Adipocyte (in vitro differentiated cells): ENCODE results near the gene CNIH1.

Source experiments
- DNase-seq: peaks from one replicate; pipeline ENCODE4 v3.0.0-alpha.2; 2015; ENCODE audit warnings: low read depth
- H3K27me3 ChIP-seq: replicated peaks from 2 replicates; pipeline ENCODE4 v1.7.0; 2013; ENCODE audit warnings: mild to moderate bottlenecking, low read length, moderate library complexity; ENCODE audit not compliant: control insufficient read depth, insufficient read depth
- H3K36me3 ChIP-seq: 2 replicates; pipeline ENCODE4 v1.7.0; 2013; ENCODE audit warnings: low read length, mild to moderate bottlenecking, moderate library complexity; ENCODE audit not compliant: control insufficient read depth, insufficient read depth, severe bottlenecking
- H3K4me1 ChIP-seq: 2 replicates; pipeline ENCODE4 v1.7.0; 2013; ENCODE audit warnings: mild to moderate bottlenecking, low read length, moderate library complexity; ENCODE audit not compliant: control insufficient read depth, insufficient read depth
- H3K4me3 ChIP-seq: 2 replicates; pipeline ENCODE4 v1.7.0; 2013; ENCODE audit warnings: mild to moderate bottlenecking, low read length, moderate library complexity
- H3K9ac ChIP-seq: 2 replicates; pipeline ENCODE4 v1.7.0; 2013; ENCODE audit warnings: mild to moderate bottlenecking, low read length, moderate library complexity
- H3K9me3 ChIP-seq: 2 replicates; pipeline ENCODE4 v1.7.0; 2013; ENCODE audit warnings: mild to moderate bottlenecking, low read length, moderate library complexity; ENCODE audit not compliant: control insufficient read depth

Gene CNIH1

DNA sequence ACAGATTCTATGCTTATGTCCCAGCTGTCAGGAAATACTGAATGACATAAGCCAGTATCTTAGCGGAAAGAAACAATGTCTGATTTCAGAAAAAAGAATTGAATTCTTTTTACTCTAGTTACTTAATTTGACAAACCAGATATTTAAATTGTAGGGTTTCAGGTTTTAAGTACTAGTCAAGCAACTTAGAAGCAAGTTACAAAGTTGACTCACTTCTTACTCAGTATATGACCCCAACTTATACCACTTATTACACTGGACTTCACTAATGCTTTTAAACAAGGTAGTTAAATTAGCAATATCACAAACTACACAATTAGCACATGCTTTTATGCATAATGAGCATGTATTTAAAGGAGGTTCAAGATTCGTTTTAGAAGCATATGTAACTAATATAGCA lies 40.5 kb upstream of the CNIH1 start:
- H3K9ac ChIP-seq: no peak overlapping the region
- peaks cover 42% of the 10 kb centered on the region for H3K4me1 ChIP-seq
- no peak overlapping the region for H3K4me3 ChIP-seq
- DNase-seq: no peak
- H3K27me3 ChIP-seq: no peaks in the 10 kb centered on the region
- H3K9me3 ChIP-seq: no peaks in the 10 kb centered on the region
- peaks cover 54% of the 10 kb centered on the region for H3K36me3 ChIP-seq

DNA sequence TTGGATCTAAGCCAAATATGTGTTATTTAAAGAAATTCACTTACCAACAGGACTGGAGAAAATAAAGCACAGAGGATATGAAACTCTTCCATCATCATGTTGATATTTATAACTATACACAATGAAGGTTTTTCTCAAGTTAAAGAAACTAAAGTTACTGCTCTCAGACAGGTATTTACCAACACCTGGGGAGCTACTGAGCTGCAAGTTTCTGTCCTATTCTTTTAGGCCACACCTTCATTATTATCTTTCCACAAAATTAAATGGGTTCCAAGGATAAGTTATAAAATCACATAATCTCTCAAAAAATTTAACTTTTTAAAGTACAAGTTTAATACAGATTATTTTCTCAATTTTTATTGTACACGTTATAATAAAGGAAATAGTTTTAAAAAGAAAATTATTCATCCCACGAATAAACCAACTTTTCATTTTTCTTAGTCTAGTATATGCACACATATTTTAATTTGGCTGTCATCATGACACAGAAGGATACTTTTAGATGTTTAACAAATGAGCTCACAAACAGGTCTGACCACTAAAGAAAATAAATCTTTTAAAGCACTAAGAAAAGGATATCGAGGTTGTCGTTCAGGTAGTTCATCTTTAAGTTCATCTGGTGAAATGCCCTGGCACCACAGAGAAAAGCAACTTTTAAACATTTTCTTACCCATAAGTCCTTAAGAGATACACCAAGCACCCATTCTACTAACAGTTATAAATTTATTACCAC lies 39.8 kb upstream of the CNIH1 start:
- H3K9me3 ChIP-seq: no peaks in the 10 kb centered on the region
- peaks cover 38% of the 10 kb centered on the region for H3K4me1 ChIP-seq
- peaks cover 59% of the 10 kb centered on the region for H3K36me3 ChIP-seq
- no peaks in the 10 kb centered on the region for H3K27me3 ChIP-seq
- H3K9ac ChIP-seq: no peak overlapping the region
- DNase-seq: no peak
- no peak overlapping the region for H3K4me3 ChIP-seq

DNA sequence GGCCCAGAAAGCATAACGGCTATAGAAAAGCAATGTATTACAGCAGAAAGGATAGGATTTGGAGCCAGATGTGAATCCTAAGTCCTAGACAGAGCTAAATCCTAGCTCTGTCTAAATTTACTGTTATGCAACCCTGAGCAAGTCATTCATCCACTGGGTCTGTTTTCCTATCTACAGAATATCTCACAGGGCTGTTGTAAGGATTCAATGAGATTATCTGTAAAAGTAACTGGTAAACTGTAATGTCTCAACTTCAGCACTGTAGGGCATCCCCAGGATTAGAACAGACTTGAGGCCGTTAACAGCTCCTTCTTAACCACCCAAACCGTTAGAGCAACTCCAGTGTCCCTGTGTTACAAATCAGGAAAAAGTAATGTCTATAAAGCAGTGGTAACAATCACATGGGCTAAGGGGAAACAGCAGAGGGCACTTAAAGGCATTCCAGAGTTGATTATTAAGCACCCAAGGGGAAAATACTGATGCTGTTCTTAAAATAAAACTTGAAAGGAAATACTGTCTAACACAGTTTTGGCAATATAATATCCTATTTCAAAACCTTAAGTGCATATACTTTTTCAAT lies 37.6 kb upstream of the CNIH1 start:
- Histone ChIP-seq H3K27me3 (no peaks in the 10 kb centered on the region), H3K4me1 (peaks cover 56% of the 10 kb centered on the region), H3K9me3 (no peaks in the 10 kb centered on the region), H3K9ac (peak overlapping the region; percentile 3), H3K36me3 (peaks cover 59% of the 10 kb centered on the region), H3K4me3 (peak overlapping the region; percentile 1)
- DNase-seq: no peak

DNA sequence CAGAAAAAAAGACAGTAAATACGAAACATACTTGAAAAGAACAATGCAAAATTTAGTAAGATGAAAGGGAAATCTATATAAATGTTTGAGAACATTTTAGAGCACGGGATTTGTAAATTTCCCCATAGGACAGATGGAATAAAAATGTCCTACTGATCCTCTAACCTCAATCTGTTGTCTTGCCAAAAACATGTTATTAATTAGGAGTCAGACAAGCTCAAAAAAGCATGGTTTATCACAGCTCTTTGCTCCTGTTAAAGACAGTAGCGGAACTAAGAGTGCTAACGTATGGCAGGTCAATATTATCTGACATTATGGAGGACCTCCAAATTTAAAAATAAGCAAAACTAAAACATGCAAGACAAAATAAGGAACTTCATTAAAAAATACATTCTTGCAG lies 34.7 kb upstream of the CNIH1 start:
- H3K4me1 ChIP-seq: peaks cover 53% of the 10 kb centered on the region
- H3K4me3 ChIP-seq: peak overlapping the region; percentile 4
- H3K9ac ChIP-seq: no peak overlapping the region
- peak; percentile 56 for DNase-seq
- H3K36me3 ChIP-seq: peaks cover 33% of the 10 kb centered on the region
- H3K9me3 ChIP-seq: no peaks in the 10 kb centered on the region
- H3K27me3 ChIP-seq: no peaks in the 10 kb centered on the region

DNA sequence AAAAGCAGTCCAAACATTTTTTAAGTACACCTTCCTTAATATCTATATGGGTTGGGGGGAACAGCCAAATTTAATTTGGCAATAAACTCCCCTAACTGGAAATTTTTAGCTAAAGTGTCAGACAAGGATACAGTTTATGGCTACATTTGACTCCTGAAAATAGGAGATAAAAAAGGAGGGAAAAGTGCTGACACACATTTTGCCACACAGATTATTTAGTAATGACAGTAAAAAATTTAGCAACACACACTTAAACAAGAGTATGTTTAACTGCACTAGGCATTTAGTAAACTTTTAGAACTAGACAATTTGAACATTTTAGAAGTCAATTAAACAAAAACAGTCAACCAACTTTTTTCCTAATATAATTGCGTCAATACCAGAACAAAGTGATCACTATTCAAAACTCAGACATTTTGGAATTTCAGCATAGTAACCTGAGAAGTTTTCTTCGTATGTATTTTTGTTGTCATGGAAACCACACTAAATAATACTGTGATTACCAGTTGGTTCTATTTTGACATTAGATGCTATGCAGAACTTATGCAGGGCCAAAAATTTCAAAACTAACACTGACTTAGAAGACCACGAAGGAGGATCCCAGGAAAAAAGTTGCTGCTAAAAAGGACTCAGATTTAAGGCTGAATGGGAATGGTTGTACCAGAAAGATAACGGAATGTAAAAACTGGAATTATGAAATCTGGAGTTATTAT lies 34.2 kb upstream of the CNIH1 start:
- no peak overlapping the region for H3K9ac ChIP-seq
- H3K4me3 ChIP-seq: peak overlapping the region; percentile 4
- no peaks in the 10 kb centered on the region for H3K9me3 ChIP-seq
- peaks cover 32% of the 10 kb centered on the region for H3K36me3 ChIP-seq
- DNase-seq: peak; percentile 75
- peaks cover 49% of the 10 kb centered on the region for H3K4me1 ChIP-seq
- no peaks in the 10 kb centered on the region for H3K27me3 ChIP-seq

DNA sequence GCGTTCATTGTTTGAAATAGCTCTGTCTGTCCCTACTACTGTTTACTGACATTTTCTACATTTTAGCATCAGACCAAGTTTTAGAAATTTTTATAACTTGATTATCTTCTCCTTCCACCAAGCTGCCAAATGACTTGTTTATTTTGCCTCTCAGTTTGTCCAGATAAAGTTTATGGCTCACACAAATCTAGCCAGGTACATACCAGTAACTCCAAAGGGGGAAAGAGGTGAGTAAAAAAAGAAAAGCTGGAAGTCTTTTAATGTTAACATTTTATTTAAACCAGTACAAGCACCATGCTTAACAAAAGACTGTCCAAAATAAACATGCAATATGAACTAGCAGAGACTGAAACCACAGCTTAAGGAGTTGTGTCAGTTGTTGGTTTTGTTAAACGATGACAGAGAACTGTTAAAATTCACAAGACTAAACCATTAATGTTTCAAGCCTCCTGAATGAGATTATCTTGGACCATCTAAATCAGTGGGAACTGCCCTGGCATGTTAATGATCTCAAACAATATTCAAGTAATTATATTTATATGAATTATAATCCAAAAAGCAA lies 33.1 kb upstream of the CNIH1 start:
- H3K36me3 ChIP-seq: peaks cover 23% of the 10 kb centered on the region
- peak; percentile 55 for DNase-seq
- H3K9ac ChIP-seq: no peak overlapping the region
- H3K27me3 ChIP-seq: no peaks in the 10 kb centered on the region
- H3K4me1 ChIP-seq: peaks cover 44% of the 10 kb centered on the region
- no peaks in the 10 kb centered on the region for H3K9me3 ChIP-seq
- no peak overlapping the region for H3K4me3 ChIP-seq

DNA sequence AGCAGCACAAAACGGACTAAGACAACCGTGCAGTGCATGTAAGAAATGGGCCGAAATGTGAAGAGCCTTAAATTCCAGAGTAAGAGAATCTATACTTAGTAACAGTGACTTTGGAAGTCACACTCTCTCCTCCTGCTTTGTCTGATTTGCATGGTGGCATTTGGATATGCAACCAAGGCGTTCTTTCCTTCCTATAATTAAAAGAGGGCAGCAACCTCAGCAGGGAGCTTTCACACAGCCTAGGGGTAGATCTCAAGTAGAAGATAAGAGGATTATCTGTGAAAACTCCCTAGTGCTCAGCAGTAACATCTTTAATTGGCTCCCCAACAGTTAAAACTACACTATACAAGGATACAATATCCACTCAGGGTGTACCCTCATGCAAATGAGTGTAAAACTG lies 31.1 kb upstream of the CNIH1 start:
- Histone ChIP-seq H3K9me3 (peaks cover 8% of the 10 kb centered on the region), H3K9ac (no peak overlapping the region), H3K36me3 (peaks cover 14% of the 10 kb centered on the region), H3K27me3 (no peaks in the 10 kb centered on the region), H3K4me1 (peaks cover 28% of the 10 kb centered on the region), H3K4me3 (no peak overlapping the region)
- DNase-seq: no peak

DNA sequence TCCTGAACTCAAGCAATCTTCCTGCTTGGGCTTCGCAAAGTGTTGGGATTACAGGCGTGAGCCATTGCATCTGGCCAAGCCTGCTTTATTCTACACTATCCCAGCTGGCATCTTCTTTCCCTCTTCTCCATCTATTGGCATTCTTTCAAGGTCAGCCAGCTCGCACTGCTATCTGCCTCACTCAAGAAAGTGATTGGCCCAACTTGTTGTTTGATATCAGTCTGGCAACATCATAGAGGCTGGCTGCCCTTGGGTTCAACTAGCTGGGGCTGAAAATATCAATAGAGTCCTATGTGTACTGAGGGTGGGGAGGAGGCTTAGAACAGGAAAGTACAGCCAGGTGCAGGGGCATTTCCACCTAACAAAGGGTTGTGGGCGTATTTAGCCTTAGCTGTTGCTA lies 30.5 kb upstream of the CNIH1 start:
- peaks cover 8% of the 10 kb centered on the region for H3K36me3 ChIP-seq
- no peak for DNase-seq
- H3K27me3 ChIP-seq: no peaks in the 10 kb centered on the region
- no peak overlapping the region for H3K4me3 ChIP-seq
- peaks cover 28% of the 10 kb centered on the region for H3K4me1 ChIP-seq
- H3K9me3 ChIP-seq: peaks cover 14% of the 10 kb centered on the region
- H3K9ac ChIP-seq: no peak overlapping the region

DNA sequence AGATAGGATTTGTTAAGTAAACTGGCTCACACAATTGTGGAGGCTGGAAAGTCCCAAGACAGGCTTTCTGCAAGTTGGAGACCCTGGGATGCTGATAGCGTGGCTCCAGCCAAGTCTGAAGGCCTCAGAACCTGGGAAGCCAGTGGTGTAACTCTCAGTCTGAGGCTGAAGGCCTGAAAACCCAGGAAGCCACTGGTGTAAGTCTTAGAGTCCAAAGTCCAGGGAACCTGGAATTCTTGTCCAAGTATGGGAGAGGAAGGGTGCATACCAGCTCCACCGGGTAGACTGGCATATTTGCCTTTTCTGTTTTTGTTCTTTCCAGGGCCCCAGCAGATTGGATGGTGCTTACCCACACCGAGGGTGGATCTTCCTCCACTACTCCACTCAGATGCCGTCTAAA lies 29.5 kb upstream of the CNIH1 start:
- no peak overlapping the region for H3K9ac ChIP-seq

DNA sequence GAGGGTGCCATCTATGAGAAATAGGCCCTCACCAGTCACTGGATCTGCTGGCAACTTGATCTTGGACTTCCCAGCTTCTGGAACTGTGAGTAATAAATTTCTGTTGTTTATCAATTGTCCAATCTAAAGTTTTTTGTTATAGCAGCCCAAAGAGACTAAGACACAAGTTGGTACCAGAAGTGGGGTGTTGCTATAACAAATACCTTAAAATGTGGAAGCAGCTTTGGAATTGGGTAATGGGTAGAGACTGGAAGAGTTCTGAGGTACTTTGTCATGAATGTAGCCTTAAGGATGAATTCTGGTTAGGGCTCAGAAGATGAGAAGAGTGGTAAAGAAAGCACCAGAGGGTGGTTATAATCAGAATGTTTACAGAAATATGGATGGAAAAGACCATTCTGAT lies 26.1 kb upstream of the CNIH1 start:
- H3K4me1 ChIP-seq: no peaks in the 10 kb centered on the region
- no peak overlapping the region for H3K4me3 ChIP-seq
- DNase-seq: no peak
- peaks cover 4% of the 10 kb centered on the region for H3K36me3 ChIP-seq
- H3K9me3 ChIP-seq: peaks cover 14% of the 10 kb centered on the region
- no peaks in the 10 kb centered on the region for H3K27me3 ChIP-seq
- H3K9ac ChIP-seq: no peak overlapping the region

More for the DNA sequence above, 29.5 kb upstream of the CNIH1 start:
- no peaks in the 10 kb centered on the region for H3K27me3 ChIP-seq
- DNase-seq: no peak
- H3K4me3 ChIP-seq: no peak overlapping the region
- H3K9me3 ChIP-seq: peaks cover 14% of the 10 kb centered on the region
- peaks cover 23% of the 10 kb centered on the region for H3K4me1 ChIP-seq
- H3K36me3 ChIP-seq: peaks cover 4% of the 10 kb centered on the region

DNA sequence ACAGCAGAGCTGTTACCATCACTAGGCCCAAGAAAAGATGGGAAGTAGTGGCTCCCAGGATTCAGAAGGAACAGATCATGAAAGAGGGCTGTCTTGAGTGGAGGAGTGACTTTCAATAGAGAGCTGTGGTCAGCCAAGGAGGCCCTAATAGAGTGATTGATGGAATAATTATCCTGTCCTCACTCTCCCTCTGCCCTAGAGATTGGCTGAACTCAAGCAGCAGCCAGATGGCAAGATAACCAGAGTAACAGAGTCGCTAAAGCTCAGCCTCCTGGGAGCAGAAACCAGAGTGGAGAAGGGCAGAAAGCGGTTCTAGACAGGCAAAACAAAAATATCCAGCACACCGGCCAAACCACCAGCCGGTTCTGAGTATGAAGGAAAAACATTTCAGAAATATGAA lies 24.5 kb upstream of the CNIH1 start:
- Histone ChIP-seq H3K4me3 (no peak overlapping the region), H3K36me3 (peaks cover 3% of the 10 kb centered on the region), H3K9me3 (peaks cover 14% of the 10 kb centered on the region), H3K4me1 (no peaks in the 10 kb centered on the region), H3K9ac (no peak overlapping the region), H3K27me3 (no peaks in the 10 kb centered on the region)
- DNase-seq: no peak
